Kidney epithelial cell (primary cell): ENCODE measurements around the gene SPTBN1. TPM values are rescaled to one million over a fixed set of nuclear protein-coding genes. Genes with fewer than 3 reads are reported as not detected.

Experiments used
- DNase-seq: peaks from one replicate; pipeline ENCODE4 v3.0.0-alpha.2; 2010; ENCODE audit warnings: low read depth
- H3K27me3 ChIP-seq: 2 replicates; pipeline ENCODE4 v1.6.0; 2011; ENCODE audit warnings: low read length; ENCODE audit not compliant: control insufficient read depth, insufficient read depth
- H3K36me3 ChIP-seq: 2 replicates; pipeline ENCODE4 v1.5.1; 2011; ENCODE audit warnings: low read length; ENCODE audit not compliant: control insufficient read depth, insufficient read depth
- H3K4me3 ChIP-seq: 2 replicates; pipeline ENCODE4 v1.5.1; 2011; ENCODE audit warnings: low read depth, mild to moderate bottlenecking, control low read depth, low read length
- total RNA-seq: library from RNA; depleted of rRNA; stranded (reverse); fragments of >200 nt; gene quantifications from 2 replicates; pipeline ENCODE4 v1.2.3, GENCODE V29; 2015
- TF ChIP-seq, protein P1 (sequence below): IDR thresholded peaks from 2 replicates; pipeline ENCODE4 v1.5.1; 2011; ENCODE audit warnings: mild to moderate bottlenecking, moderate library complexity, low read length, control low read depth, inconsistent platforms; ENCODE audit not compliant: insufficient read depth, poor library complexity, severe bottlenecking

Gene SPTBN1
- total RNA-seq, 1 donor from 2014 or later = 492 TPM

DNA sequence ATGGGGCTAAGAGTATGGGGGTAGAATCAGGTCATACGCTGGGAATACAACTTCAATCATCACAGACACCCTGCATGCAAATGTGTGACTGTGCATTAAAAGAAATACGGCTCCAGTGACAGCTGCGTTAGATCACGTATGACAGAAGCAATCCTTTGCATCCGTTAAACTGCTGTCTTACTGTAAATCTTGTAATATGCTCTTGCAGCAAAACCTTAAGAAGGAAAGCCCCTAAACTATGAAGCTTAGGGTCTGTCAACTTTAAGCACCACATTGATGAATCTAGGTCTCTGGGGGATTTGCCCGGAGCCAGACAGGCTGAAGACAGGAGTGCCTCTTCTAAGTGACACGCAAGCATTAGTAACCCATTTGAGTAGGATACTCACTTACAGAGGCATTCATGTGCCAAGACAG is 182.7 kb downstream of the SPTBN1 start:
- TF ChIP-seq, protein P1, sequence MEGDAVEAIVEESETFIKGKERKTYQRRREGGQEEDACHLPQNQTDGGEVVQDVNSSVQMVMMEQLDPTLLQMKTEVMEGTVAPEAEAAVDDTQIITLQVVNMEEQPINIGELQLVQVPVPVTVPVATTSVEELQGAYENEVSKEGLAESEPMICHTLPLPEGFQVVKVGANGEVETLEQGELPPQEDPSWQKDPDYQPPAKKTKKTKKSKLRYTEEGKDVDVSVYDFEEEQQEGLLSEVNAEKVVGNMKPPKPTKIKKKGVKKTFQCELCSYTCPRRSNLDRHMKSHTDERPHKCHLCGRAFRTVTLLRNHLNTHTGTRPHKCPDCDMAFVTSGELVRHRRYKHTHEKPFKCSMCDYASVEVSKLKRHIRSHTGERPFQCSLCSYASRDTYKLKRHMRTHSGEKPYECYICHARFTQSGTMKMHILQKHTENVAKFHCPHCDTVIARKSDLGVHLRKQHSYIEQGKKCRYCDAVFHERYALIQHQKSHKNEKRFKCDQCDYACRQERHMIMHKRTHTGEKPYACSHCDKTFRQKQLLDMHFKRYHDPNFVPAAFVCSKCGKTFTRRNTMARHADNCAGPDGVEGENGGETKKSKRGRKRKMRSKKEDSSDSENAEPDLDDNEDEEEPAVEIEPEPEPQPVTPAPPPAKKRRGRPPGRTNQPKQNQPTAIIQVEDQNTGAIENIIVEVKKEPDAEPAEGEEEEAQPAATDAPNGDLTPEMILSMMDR = no peak
- Histone ChIP-seq H3K4me3 (no peak overlapping the region), H3K27me3 (no peaks in the 10 kb centered on the region), H3K36me3 (peaks cover 4% of the 10 kb centered on the region)
- no peak for DNase-seq

DNA sequence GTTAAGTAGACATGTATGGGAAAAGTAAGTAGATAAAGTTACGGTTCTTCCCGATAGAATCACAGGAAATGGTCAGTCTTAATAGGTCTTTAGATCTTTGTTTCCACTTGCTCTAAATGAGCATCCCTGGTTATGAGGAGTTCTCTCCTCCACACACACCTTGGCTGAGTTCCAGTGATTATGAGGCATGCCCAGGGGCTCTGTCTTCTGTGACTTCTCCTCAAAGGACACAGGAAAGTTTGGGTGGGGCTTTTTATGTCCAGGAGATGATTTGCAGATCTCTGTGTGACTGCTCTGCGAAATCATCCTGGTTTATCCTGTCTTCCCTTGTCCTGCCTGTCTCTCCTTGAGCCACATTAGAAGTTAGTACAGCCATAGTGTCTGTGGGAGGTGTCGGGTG is 183.5 kb downstream of the SPTBN1 start:
- peaks cover 4% of the 10 kb centered on the region for H3K36me3 ChIP-seq
- TF ChIP-seq, protein P1 = no peak
- H3K27me3 ChIP-seq = no peaks in the 10 kb centered on the region
- no peak for DNase-seq
- H3K4me3 ChIP-seq = no peak overlapping the region

DNA sequence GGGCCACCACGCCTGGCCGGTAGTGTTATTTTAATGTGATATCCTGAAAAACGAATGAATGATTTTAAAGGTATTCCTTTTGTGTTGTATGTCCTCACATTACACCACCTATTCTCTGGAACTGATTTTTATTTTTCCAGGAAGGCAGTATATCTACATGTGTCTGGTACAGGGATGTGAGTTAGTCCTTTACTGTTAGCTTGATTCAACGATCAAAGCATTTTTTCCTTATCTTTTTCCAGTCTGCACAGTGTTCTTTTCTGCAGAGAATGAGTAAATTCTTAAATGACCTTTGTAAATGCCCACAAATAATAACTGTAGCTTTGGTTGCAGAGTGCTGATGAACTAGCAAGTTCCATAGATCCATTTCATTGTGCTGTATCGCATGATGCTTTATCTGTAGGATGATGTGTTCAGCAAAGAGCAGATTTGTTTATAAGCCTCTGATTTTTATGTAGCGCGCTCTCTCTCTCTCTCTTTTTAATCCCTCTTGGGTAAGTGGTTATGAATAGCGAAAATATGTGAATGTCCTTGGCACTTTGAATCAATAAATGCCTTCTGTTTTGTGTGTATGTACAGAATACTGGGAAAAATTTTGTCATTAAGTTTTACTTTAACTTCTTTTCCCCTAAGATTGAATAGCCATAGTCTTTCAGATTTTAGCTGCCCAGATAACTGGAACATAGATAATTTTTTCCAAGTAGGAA is 184.9 kb downstream of the SPTBN1 start:
- no peak for DNase-seq
- Histone ChIP-seq H3K27me3 (no peaks in the 10 kb centered on the region), H3K36me3 (peaks cover 4% of the 10 kb centered on the region), H3K4me3 (no peak overlapping the region)
- TF ChIP-seq, protein P1 = no peak

DNA sequence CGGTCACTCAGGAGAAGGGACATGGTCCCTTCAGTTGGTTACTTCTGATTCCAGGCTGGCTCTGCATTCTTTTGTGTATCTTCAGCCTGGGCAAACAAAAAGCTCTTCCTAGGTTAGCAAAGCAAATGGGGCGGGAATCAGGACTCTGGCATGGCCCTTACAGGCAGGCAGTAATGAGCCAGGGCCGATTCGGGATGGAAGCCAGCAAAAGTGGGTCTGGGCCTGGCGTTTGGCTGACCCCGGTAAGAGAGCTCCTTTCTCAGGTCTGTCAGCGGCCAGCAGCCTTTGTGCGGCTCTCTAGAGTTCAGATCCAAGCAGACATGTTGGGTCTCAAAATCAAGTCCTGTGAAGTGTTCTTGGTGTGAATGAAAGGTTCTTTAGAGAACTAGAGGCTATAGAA is 185.9 kb downstream of the SPTBN1 start:
- Histone ChIP-seq H3K4me3 (no peak overlapping the region), H3K36me3 (peaks cover 5% of the 10 kb centered on the region), H3K27me3 (no peaks in the 10 kb centered on the region)
- DNase-seq = no peak
- TF ChIP-seq, protein P1 = no peak

DNA sequence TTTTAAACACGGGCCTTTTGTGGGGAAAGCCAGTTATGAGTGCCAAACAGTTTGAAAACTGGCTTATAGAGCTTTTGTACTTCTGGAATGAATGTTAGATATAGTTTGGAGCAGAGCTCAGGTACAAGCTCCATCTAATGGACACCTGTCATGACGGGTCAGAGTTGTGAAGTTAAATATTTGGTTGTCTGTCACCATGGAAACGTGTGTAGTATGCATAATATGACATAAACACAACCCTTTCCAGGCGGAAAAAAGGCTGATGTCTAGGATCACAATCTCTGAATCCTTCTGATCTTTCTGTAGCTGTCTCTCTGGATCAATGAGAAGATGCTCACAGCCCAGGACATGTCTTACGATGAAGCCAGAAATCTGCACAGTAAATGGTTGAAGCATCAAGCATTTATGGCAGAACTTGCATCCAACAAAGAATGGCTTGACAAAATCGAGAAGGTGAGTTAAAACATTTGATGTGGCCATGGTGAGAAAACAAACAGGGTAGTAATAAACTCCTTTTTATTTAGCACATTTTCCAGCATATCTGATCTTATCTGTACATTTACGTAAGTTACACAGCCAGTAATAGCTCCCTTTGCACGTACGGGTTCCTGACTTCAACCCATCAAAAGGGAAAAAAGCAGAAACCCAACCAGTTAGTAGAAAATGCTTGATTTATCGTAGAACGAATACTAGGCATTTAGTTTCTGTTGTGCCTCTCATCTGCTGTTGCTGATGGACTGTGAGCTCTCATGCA is 186.7 kb downstream of the SPTBN1 start:
- DNase-seq = no peak
- H3K4me3 ChIP-seq = no peak overlapping the region
- H3K36me3 ChIP-seq = peaks cover 5% of the 10 kb centered on the region
- TF ChIP-seq, protein P1 = no peak
- H3K27me3 ChIP-seq = no peaks in the 10 kb centered on the region
